GM10266 (cell line): ENCODE results near the gene LYRM1.
"Not testable (repeated sequence)": the region's sequence is repeated elsewhere in the genome, so short reads cannot be mapped to it uniquely, and the experiment has no call there.

Experiments used
- DNase-seq: peaks from one replicate; pipeline ENCODE4 v3.0.0; 2012; ENCODE audit errors: extremely low spot score
- CTCF ChIP-seq: IDR thresholded peaks from 2 replicates; pipeline ENCODE4 v1.5.1; 2012; ENCODE audit warnings: mild to moderate bottlenecking, low read depth; ENCODE audit not compliant: control insufficient read depth, insufficient read depth; ENCODE audit errors: missing control alignments

Gene LYRM1

GRCh38 chr16:20916942-20917341 lies 16.4 kb downstream of the LYRM1 start:
- no peak for TF ChIP-seq CTCF
- DNase-seq, result no peak

DNA sequence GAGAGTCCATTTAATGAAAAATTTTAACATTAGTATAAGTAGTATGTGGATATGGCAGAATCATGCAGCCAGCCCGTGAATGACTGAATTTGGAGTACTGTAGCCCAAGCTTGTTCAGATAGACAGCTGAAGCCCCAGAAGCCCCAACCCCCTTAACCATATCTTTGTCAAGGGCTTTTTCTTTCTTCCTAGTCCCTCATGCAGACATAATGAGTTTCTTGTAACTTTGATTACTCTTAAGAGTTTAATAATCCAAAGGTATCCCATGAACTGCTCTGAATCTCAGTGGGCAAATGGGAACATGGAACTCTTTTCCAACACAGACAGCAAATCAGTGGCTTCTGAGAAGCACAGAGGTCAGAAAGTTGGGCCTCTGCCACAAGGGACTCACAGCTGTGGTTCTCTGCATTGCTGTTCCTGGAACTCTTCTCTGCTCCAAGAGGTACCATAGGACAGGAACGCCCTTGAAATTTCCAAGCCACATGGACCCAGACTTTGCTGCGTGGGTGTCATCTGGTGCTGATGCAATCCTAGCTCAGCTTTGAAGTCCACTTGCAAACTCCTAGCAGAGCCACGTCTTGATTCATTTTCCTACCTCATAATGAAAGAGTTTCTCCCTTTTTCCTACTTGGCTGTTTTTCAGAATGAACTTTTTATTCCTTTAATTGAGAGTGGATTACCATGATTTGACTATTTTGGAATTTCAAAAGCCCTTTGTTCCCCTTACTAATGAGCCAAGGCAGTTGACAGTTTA lies 18.1 kb downstream of the LYRM1 start:
- no peak for TF ChIP-seq CTCF
- no peak for DNase-seq

- DNase-seq, result no peak
- no peak for TF ChIP-seq CTCF
Measured at GRCh38 chr16:20920091-20920490, 19.5 kb downstream of the LYRM1 start.

DNA sequence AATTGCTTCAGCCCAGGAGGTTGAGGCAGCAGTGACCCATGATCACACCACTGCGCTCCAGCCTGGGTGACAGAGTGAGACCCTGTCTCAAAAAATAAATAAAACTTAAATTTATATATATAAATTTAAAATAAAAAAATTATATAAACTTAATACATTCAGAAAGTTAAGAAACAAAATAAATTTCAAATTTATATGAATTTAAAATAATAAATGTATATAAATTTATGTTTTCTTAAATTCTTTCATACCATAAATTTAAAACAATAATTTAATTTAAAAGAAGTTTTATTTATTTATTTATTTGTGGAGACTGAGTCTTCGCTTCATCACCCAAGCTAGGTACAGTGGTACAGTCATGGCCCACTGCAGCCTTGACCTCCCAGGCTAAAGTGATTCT lies 20.2 kb downstream of the LYRM1 start:
- TF ChIP-seq CTCF, result no peak
- DNase-seq, result no peak

GRCh38 chr16:20923876-20924275 lies 23.3 kb downstream of the LYRM1 start:
- no peak for DNase-seq
- TF ChIP-seq CTCF, result no peak

DNA sequence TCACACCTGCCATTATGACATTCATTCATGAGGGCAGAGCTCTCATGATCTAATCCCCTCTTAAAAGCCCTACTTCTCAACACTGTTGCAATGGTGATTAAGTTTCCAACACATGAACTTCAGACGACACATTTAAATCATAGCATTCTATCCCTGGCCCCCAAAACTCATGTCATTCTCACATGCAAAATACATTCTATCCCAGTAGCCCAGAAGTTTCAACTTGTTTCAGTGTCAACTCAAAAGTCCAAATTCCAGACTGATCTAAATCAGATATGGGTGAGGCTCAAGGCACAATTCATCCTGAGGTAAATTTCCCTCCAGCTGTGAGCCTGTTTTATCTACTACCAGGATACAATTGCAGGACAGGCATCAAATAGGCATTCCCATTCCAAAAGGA lies 25.2 kb downstream of the LYRM1 start:
- no peak for DNase-seq
- TF ChIP-seq CTCF, result no peak

- no peak for TF ChIP-seq CTCF
- DNase-seq, result no peak
Measured at GRCh38 chr16:20928774-20929411, 28.3 kb downstream of the LYRM1 start.

- DNase-seq, result not testable (repeated sequence)
Measured at GRCh38 chr16:20929676-20930364, 29.2 kb downstream of the LYRM1 start.
